Neural cell (in vitro differentiated cells): ENCODE data around the gene UBQLN2. TPM values are rescaled to one million over a fixed set of nuclear protein-coding genes. Genes with fewer than 3 reads are reported as not detected.
"Not testable (repeated sequence)": the region's sequence is repeated elsewhere in the genome, so short reads cannot be mapped to it uniquely, and the experiment has no call there.

Experiments used
- H2AFZ ChIP-seq: fragments of 200-600, 300-800 bp; sonication (generic), shearing (Covaris generic); 2 replicates; pipeline ENCODE4 v1.6.0; 2014; ENCODE audit warnings: low read depth, mild to moderate bottlenecking, antibody characterized with exemption, low read length, moderate library complexity
- H3F3A ChIP-seq: fragments of 200-600 bp; shearing (Covaris generic); 2 replicates; pipeline ENCODE4 v1.6.1; 2016; ENCODE audit warnings: mild to moderate bottlenecking, moderate library complexity, mixed read lengths, antibody characterized with exemption, low read length; ENCODE audit not compliant: insufficient read depth, poor library complexity, severe bottlenecking
- H3K27ac ChIP-seq: fragments of 200-600, 300-800 bp; sonication (generic), shearing (Covaris generic); 2 replicates; pipeline ENCODE4 v1.5.1; 2014; ENCODE audit warnings: mild to moderate bottlenecking, low read length, moderate library complexity
- H3K27me3 ChIP-seq: fragments of 300-800, 200-600 bp; sonication (generic), shearing (Covaris generic); 2 replicates; pipeline ENCODE4 v1.6.0; 2014; ENCODE audit warnings: mild to moderate bottlenecking, low read depth, low read length, moderate library complexity; ENCODE audit not compliant: insufficient read depth
- H3K36me3 ChIP-seq: fragments of 300-800, 200-600 bp; sonication (generic), shearing (Covaris generic); 2 replicates; pipeline ENCODE4 v1.5.1; 2014; ENCODE audit warnings: mild to moderate bottlenecking, antibody characterized with exemption, low read length, moderate library complexity; ENCODE audit not compliant: insufficient read depth
- H3K4me2 ChIP-seq: fragments of 300-800, 200-600 bp; sonication (generic), shearing (Covaris generic); 2 replicates; pipeline ENCODE4 v1.6.0; 2014; ENCODE audit warnings: mild to moderate bottlenecking, low read length
- H3K4me3 ChIP-seq: fragments of 300-800, 200-600 bp; sonication (generic), shearing (Covaris generic); 2 replicates; pipeline ENCODE4 v1.5.1; 2014; ENCODE audit warnings: mild to moderate bottlenecking, low read length, moderate library complexity
- H3K79me2 ChIP-seq: fragments of 200-600 bp; shearing (Covaris generic); replicated peaks from 2 replicates; pipeline ENCODE4 v1.6.0; 2014; ENCODE audit warnings: mild to moderate bottlenecking, low read length, moderate library complexity; ENCODE audit not compliant: insufficient read depth
- H3K9ac ChIP-seq: fragments of 300-800, 200-600 bp; sonication (generic), shearing (Covaris generic); 2 replicates; pipeline ENCODE4 v1.6.1; 2016; ENCODE audit warnings: mild to moderate bottlenecking, low read length, mixed read lengths
- H3K9me2 ChIP-seq: fragments of 200-600 bp; shearing (Covaris generic); 2 replicates; pipeline ENCODE4 v1.6.1; 2016; ENCODE audit warnings: mild to moderate bottlenecking, low read length, mixed read lengths; ENCODE audit not compliant: insufficient read depth
- H3K9me3 ChIP-seq: fragments of 200-600, 300-800 bp; sonication (generic), shearing (Covaris generic); 2 replicates; pipeline ENCODE4 v1.6.1; 2016; ENCODE audit warnings: mild to moderate bottlenecking, mixed run types, low read length, moderate library complexity, mixed read lengths
- H4K20me1 ChIP-seq: fragments of 200-600 bp; shearing (Covaris generic); 2 replicates; pipeline ENCODE4 v1.6.1; 2016; ENCODE audit warnings: mild to moderate bottlenecking, mixed run types; ENCODE audit not compliant: insufficient read depth
- EP300 ChIP-seq: fragments of 450-650 bp; conservative IDR thresholded peaks from 2 replicates; pipeline ENCODE4 v1.6.1; 2014; ENCODE audit warnings: antibody characterized with exemption, mild to moderate bottlenecking, moderate library complexity; ENCODE audit not compliant: poor library complexity, severe bottlenecking
- EZH2 ChIP-seq: fragments of 200-600, 300-800 bp; shearing (Covaris generic), sonication (generic); IDR thresholded peaks from 2 replicates; pipeline ENCODE4 v1.6.1; 2014; ENCODE audit warnings: antibody characterized with exemption, low read length, borderline replicate concordance, mild to moderate bottlenecking; ENCODE audit not compliant: insufficient read depth, poor library complexity, severe bottlenecking
- MXI1 ChIP-seq: fragments of 450-650 bp; conservative IDR thresholded peaks from 2 replicates; pipeline ENCODE4 v1.6.1; 2014; ENCODE audit warnings: antibody characterized with exemption, mild to moderate bottlenecking; ENCODE audit not compliant: poor library complexity, severe bottlenecking
- POLR2AphosphoS5 ChIP-seq: IDR thresholded peaks from 2 replicates; pipeline ENCODE4 v1.6.1; 2012
- RAD21 ChIP-seq: fragments of 450-650 bp; conservative IDR thresholded peaks from 2 replicates; pipeline ENCODE4 v1.6.1; 2014; ENCODE audit warnings: antibody characterized with exemption, mild to moderate bottlenecking, moderate library complexity
- SMC3 ChIP-seq: fragments of 450-650 bp; conservative IDR thresholded peaks from 2 replicates; pipeline ENCODE4 v1.6.1; 2014; ENCODE audit warnings: antibody characterized with exemption, mild to moderate bottlenecking, moderate library complexity; ENCODE audit not compliant: poor library complexity
- TAF1 ChIP-seq: IDR thresholded peaks from 2 replicates; pipeline ENCODE4 v1.6.1; 2012; ENCODE audit warnings: low read depth
- polyA plus RNA-seq: library from polyadenylated mRNA; depleted of rRNA; stranded (reverse); fragments of >200 nt; gene quantifications from 2 replicates; pipeline ENCODE4 v1.2.3, GENCODE V29; 2014
- TF ChIP-seq, protein P1 (sequence below): fragments of 450-650 bp; IDR thresholded peaks from 2 replicates; pipeline ENCODE4 v1.5.1; 2014; ENCODE audit warnings: antibody characterized with exemption, mild to moderate bottlenecking, moderate library complexity; ENCODE audit not compliant: poor library complexity, severe bottlenecking
- TF ChIP-seq, protein P2 (sequence below): IDR thresholded peaks from 2 replicates; pipeline ENCODE4 v1.6.1; 2012; ENCODE audit warnings: borderline replicate concordance

Gene UBQLN2
- polyA plus RNA-seq, 1 donor from 2014 or later, result 16.6 TPM

- H3K27ac ChIP-seq, H3F3A ChIP-seq, H2AFZ ChIP-seq, H3K4me2 ChIP-seq, H3K9me2 ChIP-seq, H4K20me1 ChIP-seq, H3K27me3 ChIP-seq, H3K79me2 ChIP-seq, H3K9ac ChIP-seq, H3K36me3 ChIP-seq, H3K9me3 ChIP-seq, H3K4me3 ChIP-seq: not testable (repeated sequence)
Observed at GRCh38 chrX:56529482-56530007, 33.9 kb upstream of the UBQLN2 start.

DNA sequence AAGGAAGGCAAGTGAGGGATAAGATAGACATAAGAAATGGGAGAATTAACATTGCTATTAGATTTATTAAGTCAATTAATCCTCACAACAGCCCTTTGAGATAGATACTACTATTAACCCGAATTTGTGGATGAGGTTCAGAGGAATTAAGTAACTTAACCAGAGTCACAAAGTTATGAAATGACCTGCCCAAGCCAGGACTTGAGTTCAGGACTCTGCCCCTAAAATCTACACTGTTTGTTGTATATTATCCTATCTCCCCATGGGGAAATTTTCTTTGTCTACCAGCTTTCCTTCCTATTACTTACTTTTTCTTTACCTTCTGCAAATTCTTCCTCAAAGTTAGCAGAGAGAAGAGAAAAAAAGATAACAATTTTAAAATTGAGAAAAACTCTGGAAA is 33.4 kb upstream of the UBQLN2 start:
- Histone ChIP-seq H3F3A (no peaks in the 10 kb centered on the region), H3K9ac (no peak overlapping the region), H3K27ac (no peak overlapping the region), H3K27me3 (no peaks in the 10 kb centered on the region), H2AFZ (no peak overlapping the region), H4K20me1 (no peaks in the 10 kb centered on the region), H3K4me2 (no peak overlapping the region), H3K9me2 (no peaks in the 10 kb centered on the region), H3K36me3 (no peaks in the 10 kb centered on the region), H3K79me2 (no peaks in the 10 kb centered on the region), H3K9me3 (no peaks in the 10 kb centered on the region), H3K4me3 (no peak overlapping the region)
- TF ChIP-seq EP300 (no peak), EZH2 (no peak), TAF1 (no peak), POLR2AphosphoS5 (no peak), SMC3 (no peak), RAD21 (no peak), MXI1 (no peak)
- TF ChIP-seq, protein P1, sequence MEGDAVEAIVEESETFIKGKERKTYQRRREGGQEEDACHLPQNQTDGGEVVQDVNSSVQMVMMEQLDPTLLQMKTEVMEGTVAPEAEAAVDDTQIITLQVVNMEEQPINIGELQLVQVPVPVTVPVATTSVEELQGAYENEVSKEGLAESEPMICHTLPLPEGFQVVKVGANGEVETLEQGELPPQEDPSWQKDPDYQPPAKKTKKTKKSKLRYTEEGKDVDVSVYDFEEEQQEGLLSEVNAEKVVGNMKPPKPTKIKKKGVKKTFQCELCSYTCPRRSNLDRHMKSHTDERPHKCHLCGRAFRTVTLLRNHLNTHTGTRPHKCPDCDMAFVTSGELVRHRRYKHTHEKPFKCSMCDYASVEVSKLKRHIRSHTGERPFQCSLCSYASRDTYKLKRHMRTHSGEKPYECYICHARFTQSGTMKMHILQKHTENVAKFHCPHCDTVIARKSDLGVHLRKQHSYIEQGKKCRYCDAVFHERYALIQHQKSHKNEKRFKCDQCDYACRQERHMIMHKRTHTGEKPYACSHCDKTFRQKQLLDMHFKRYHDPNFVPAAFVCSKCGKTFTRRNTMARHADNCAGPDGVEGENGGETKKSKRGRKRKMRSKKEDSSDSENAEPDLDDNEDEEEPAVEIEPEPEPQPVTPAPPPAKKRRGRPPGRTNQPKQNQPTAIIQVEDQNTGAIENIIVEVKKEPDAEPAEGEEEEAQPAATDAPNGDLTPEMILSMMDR, result no peak
- TF ChIP-seq, protein P2, sequence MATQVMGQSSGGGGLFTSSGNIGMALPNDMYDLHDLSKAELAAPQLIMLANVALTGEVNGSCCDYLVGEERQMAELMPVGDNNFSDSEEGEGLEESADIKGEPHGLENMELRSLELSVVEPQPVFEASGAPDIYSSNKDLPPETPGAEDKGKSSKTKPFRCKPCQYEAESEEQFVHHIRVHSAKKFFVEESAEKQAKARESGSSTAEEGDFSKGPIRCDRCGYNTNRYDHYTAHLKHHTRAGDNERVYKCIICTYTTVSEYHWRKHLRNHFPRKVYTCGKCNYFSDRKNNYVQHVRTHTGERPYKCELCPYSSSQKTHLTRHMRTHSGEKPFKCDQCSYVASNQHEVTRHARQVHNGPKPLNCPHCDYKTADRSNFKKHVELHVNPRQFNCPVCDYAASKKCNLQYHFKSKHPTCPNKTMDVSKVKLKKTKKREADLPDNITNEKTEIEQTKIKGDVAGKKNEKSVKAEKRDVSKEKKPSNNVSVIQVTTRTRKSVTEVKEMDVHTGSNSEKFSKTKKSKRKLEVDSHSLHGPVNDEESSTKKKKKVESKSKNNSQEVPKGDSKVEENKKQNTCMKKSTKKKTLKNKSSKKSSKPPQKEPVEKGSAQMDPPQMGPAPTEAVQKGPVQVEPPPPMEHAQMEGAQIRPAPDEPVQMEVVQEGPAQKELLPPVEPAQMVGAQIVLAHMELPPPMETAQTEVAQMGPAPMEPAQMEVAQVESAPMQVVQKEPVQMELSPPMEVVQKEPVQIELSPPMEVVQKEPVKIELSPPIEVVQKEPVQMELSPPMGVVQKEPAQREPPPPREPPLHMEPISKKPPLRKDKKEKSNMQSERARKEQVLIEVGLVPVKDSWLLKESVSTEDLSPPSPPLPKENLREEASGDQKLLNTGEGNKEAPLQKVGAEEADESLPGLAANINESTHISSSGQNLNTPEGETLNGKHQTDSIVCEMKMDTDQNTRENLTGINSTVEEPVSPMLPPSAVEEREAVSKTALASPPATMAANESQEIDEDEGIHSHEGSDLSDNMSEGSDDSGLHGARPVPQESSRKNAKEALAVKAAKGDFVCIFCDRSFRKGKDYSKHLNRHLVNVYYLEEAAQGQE, result no peak

DNA sequence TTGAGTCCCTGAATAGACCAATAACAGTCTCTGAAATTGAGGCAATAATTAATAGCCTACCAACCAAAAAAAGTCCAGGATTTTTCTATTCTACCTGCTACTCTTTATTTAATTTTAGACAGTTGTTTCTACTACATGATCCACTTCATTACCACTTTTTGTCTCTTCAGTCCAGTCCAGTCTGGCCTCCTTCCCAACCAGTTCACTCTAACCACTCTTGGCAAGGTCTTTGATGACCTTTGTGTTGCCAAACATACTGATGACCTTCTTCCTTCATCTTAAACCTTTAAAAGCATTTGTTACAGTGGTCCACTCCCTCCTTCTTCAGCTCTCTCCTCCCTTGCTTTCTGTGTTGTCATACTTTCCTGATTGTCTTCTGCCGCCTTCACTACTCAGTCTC is 12.8 kb upstream of the UBQLN2 start:
- Histone ChIP-seq H3K79me2 (no peaks in the 10 kb centered on the region), H3F3A (no peaks in the 10 kb centered on the region), H3K27ac (no peak overlapping the region), H2AFZ (no peak overlapping the region), H3K9me3 (no peaks in the 10 kb centered on the region), H3K9ac (no peak overlapping the region), H4K20me1 (no peaks in the 10 kb centered on the region), H3K9me2 (no peaks in the 10 kb centered on the region), H3K4me2 (no peak overlapping the region), H3K4me3 (no peak overlapping the region), H3K36me3 (no peaks in the 10 kb centered on the region), H3K27me3 (no peaks in the 10 kb centered on the region)
- TF ChIP-seq EZH2 (no peak), TAF1 (no peak), RAD21 (no peak), MXI1 (no peak), SMC3 (no peak), POLR2AphosphoS5 (no peak), EP300 (no peak)
- TF ChIP-seq, protein P2, result no peak
- TF ChIP-seq, protein P1, result no peak
